Prostate gland (tissue), 2 donors: ENCODE measurements around the gene COL4A2. TPM values are rescaled to one million over a fixed set of nuclear protein-coding genes. Genes with fewer than 3 reads are reported as not detected.

Experiments
- DNase-seq: peaks from one replicate; pipeline ENCODE4 v3.0.0-alpha.2; 2019; ENCODE audit warnings: low spot score
- H3K27ac ChIP-seq, 2 donors: fragments of 200-600 bp; sonication (generic); 2 replicates each; pipeline ENCODE4 v1.5.1; 2017 to 2019
- H3K27me3 ChIP-seq: fragments of 200-600 bp; sonication (generic); replicated peaks from 2 replicates; pipeline ENCODE4 v1.5.1; 2019; ENCODE audit not compliant: insufficient read depth
- H3K36me3 ChIP-seq, 2 donors: fragments of 200-600 bp; sonication (generic); 1 replicate in 1 of 2; 2 replicates in 1 of 2; pipeline versions ENCODE4 v1.5.1 to v1.8.1; 2017 to 2019
- H3K4me1 ChIP-seq: fragments of 200-600 bp; sonication (generic); replicated peaks from 2 replicates; pipeline ENCODE4 v1.5.1; 2019
- H3K4me3 ChIP-seq, 2 donors: fragments of 200-600 bp; sonication (generic); 2 replicates each; pipeline ENCODE4 v1.5.1; 2017 to 2019
- H3K9me3 ChIP-seq: fragments of 200-600 bp; sonication (generic); 2 replicates; pipeline ENCODE4 v1.5.1; 2017
- POLR2A ChIP-seq: fragments of 450-650 bp; IDR thresholded peaks from one replicate; pipeline ENCODE4 v1.6.1; 2016; ENCODE audit warnings: antibody characterized with exemption, mild to moderate bottlenecking
- POLR2AphosphoS5 ChIP-seq: sonication (generic); formaldehyde crosslinking; IDR thresholded peaks from one replicate; pipeline ENCODE4 v1.6.1; 2017; ENCODE audit warnings: antibody characterized with exemption
- WGBS: methylation state at CpG from one replicate; pipeline ENCODE4 v1.1.5; 2018; 5-methylcytosine and 5-hydroxymethylcytosine counted together
- intact Hi-C: fragments of 100-400 bp; cut with DNase I; formaldehyde crosslinking; loops from one replicate; pipeline ENCODE4 v1.14.2; 2022
- total RNA-seq, 2 donors: library from RNA; depleted of rRNA; stranded (reverse); fragments of >200 nt; gene quantifications; one replicate each; pipeline ENCODE4 v1.1.0, GENCODE V29; 2016
- TF ChIP-seq, protein P1 (sequence below), 4 experiments: fragments of 200-600 bp in 2 of 4; fragments of 450-650 bp in 2 of 4; sonication (generic) in 2 of 4; IDR thresholded peaks; 1 replicate in 3 of 4; 2 replicates in 1 of 4; pipeline ENCODE4 v1.5.1; 2016 to 2019; ENCODE audit warnings: antibody characterized with exemption in 4 of 4, mild to moderate bottlenecking in 2 of 4, moderate library complexity in 2 of 4

COL4A2 gene
- total RNA-seq, 2 donors from 2014 or later, result 82.8 to 193 TPM

GRCh38 chr13:110293037-110293436 lies 14.0 kb upstream of the COL4A2 start:
- Histone ChIP-seq H3K4me3 (no peak overlapping the region), H3K27ac (no peak overlapping the region), H3K9me3 (no peaks in the 10 kb centered on the region), H3K4me1 (no peaks in the 10 kb centered on the region), H3K36me3 (no peaks in the 10 kb centered on the region), H3K27me3 (no peaks in the 10 kb centered on the region)
- TF ChIP-seq, protein P1, sequence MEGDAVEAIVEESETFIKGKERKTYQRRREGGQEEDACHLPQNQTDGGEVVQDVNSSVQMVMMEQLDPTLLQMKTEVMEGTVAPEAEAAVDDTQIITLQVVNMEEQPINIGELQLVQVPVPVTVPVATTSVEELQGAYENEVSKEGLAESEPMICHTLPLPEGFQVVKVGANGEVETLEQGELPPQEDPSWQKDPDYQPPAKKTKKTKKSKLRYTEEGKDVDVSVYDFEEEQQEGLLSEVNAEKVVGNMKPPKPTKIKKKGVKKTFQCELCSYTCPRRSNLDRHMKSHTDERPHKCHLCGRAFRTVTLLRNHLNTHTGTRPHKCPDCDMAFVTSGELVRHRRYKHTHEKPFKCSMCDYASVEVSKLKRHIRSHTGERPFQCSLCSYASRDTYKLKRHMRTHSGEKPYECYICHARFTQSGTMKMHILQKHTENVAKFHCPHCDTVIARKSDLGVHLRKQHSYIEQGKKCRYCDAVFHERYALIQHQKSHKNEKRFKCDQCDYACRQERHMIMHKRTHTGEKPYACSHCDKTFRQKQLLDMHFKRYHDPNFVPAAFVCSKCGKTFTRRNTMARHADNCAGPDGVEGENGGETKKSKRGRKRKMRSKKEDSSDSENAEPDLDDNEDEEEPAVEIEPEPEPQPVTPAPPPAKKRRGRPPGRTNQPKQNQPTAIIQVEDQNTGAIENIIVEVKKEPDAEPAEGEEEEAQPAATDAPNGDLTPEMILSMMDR (IDR thresholded peaks at IDR 0.05), result no peak
- TF ChIP-seq POLR2AphosphoS5, result no peak
- no peak for TF ChIP-seq POLR2A
- WGBS, result 88% methylated on average over 7 of the region's 7 CpGs
- intact Hi-C loops, result loop anchor here (5.0 kb wide), 1 partner anchor 46 kb away; no protein-coding TSS in a partner anchor
- no peak for DNase-seq

DNA sequence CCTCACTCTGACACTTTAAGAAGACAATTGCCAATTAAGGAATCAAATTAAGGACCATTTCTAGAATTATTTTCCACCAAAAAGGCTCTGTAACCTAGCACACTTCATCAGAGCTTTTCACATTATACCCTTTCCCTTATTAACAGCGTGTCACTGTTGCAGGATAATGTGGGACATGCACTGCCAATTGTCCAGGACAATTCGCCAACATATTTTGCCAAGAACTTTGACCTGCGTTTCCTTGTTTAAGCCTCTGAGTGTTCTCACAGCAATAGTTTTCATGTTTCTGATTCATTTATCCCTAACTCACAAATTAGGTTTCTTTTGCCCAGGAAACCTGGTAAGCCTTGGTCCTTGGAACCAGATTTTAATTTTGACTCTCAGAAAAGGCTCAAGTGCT lies 13.4 kb upstream of the COL4A2 start:
- H3K27me3 ChIP-seq, result no peaks in the 10 kb centered on the region
- H3K4me1 ChIP-seq, result no peaks in the 10 kb centered on the region
- WGBS, result 58% methylated on average over 3 of the region's 3 CpGs
- no peaks in the 10 kb centered on the region for H3K9me3 ChIP-seq
- no peak overlapping the region for H3K4me3 ChIP-seq
- TF ChIP-seq POLR2A (no peak), POLR2AphosphoS5 (no peak)
- TF ChIP-seq, protein P1 (IDR thresholded peaks at IDR 0.05), result no peak
- intact Hi-C loops, result loop anchor here (5.0 kb wide), 1 partner anchor 46 kb away; no protein-coding TSS in a partner anchor
- H3K27ac ChIP-seq, result peak overlapping the region in 1 of 2 donors; percentile 28
- no peaks in the 10 kb centered on the region for H3K36me3 ChIP-seq
- no peak for DNase-seq

DNA sequence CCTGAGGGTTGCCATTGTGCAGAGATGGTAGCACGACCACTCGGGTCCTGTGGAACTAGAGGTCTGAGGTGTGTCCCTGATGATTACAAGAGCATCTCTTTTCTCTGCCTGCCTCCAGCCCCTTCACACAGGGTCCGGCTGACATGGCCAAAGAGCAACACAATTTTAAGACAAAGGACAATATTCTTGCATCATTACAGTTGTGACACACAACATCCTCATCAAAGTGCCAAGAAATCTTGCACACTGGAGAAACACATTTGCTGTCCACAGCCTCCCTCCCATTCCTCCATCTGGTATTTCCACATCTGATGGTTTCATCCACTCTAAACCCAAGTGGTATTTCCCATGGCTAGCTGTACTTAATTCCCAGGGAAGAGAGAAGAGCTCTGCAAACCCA lies 12.9 kb upstream of the COL4A2 start:
- DNase-seq, result no peak
- Histone ChIP-seq H3K9me3 (no peaks in the 10 kb centered on the region), H3K4me3 (no peak overlapping the region), H3K27ac (peak overlapping the region in 1 of 2 donors; percentile 28), H3K27me3 (no peaks in the 10 kb centered on the region), H3K4me1 (no peaks in the 10 kb centered on the region), H3K36me3 (no peaks in the 10 kb centered on the region)
- intact Hi-C loops, result loop anchor here (5.0 kb wide), 1 partner anchor 47 kb away; no protein-coding TSS in a partner anchor
- 91% methylated on average over 3 of the region's 3 CpGs for WGBS
- TF ChIP-seq POLR2AphosphoS5 (no peak), POLR2A (no peak)
- TF ChIP-seq, protein P1 (IDR thresholded peaks at IDR 0.05), result no peak

GRCh38 chr13:110294622-110295021 lies 12.5 kb upstream of the COL4A2 start:
- Histone ChIP-seq H3K27ac (peak overlapping the region in 1 of 2 donors; percentile 28), H3K9me3 (no peaks in the 10 kb centered on the region), H3K27me3 (no peaks in the 10 kb centered on the region), H3K4me1 (no peaks in the 10 kb centered on the region), H3K36me3 (no peaks in the 10 kb centered on the region), H3K4me3 (no peak overlapping the region)
- DNase-seq, result no peak
- TF ChIP-seq, protein P1 (IDR thresholded peaks at IDR 0.05), result no peak
- TF ChIP-seq POLR2AphosphoS5 (no peak), POLR2A (no peak)
- intact Hi-C loops, result loop anchor here (5.0 kb wide), 1 partner anchor 47 kb away; no protein-coding TSS in a partner anchor

DNA sequence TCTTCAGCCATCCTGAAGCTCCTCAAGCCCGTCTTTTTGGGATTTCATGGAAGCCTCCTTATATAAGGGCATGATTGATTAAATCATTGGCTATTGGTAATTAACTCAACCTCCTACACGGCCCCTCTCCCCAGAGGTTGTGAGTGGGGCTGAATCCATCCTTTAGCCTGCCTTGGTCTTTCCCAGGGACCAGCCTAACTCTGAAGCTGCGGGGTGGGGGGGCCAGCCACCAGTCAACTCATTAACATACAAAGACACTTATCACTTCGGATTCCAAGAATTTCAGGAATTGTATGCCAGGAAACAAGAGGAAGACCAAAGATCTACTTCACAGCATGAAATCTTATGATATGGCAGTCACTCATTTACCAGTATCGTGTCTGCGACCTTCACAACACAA lies 10.1 kb upstream of the COL4A2 start:
- Histone ChIP-seq H3K4me3 (no peak overlapping the region), H3K9me3 (no peaks in the 10 kb centered on the region), H3K27me3 (no peaks in the 10 kb centered on the region), H3K27ac (no peak overlapping the region), H3K4me1 (no peaks in the 10 kb centered on the region), H3K36me3 (no peaks in the 10 kb centered on the region)
- no peak for DNase-seq
- intact Hi-C loops, result no loop called here
- 82% methylated on average over 6 of the region's 6 CpGs for WGBS
- TF ChIP-seq POLR2A, result no peak
- TF ChIP-seq POLR2AphosphoS5, result no peak
- TF ChIP-seq, protein P1 (IDR thresholded peaks at IDR 0.05), result no peak
